PFSK-1 (cell line): ENCODE results near the gene BAG5.

Experiments
- FOXP2 ChIP-seq: optimal IDR thresholded peaks from 2 replicates; pipeline ENCODE3; 2011; ENCODE audit warnings: borderline replicate concordance, control low read depth, inconsistent platforms; ENCODE audit not compliant: insufficient read depth; ENCODE audit errors: extremely low read length, extremely low read depth
- POLR2AphosphoS5 ChIP-seq: IDR thresholded peaks from 2 replicates; pipeline ENCODE4 v1.6.1; 2012; ENCODE audit warnings: low read depth, mild to moderate bottlenecking, control low read depth, low read length, moderate library complexity
- REST ChIP-seq, 2 experiments: IDR thresholded peaks; 2 replicates each; pipeline versions ENCODE4 v1.6.1 to v1.8.0; 2011 to 2012; ENCODE audit warnings: low read depth in 2 of 2, low read length in 2 of 2, control low read depth in 1 of 2, inconsistent platforms in 1 of 2, mild to moderate bottlenecking in 1 of 2, moderate library complexity in 1 of 2; ENCODE audit not compliant: insufficient read depth in 1 of 2
- TAF1 ChIP-seq: IDR thresholded peaks from 2 replicates; pipeline ENCODE4 v1.6.1; 2012; ENCODE audit warnings: low read length, control low read depth, borderline replicate concordance; ENCODE audit not compliant: insufficient read depth

- TF ChIP-seq TAF1: no peak
- TF ChIP-seq POLR2AphosphoS5: no peak
- no peak for TF ChIP-seq REST (IDR thresholded peaks at IDR 0.05; ENCODE audit: insufficient read depth in 1 of 2, low read depth in 2 of 2, low read length in 2 of 2)
- TF ChIP-seq FOXP2: no peak
Measured at GRCh38 chr14:103563226-103563620, 766 bp upstream of the BAG5 start.
